Heart left ventricle (tissue), 13 donors: ENCODE results near the gene HOPX.

Source experiments
- CTCF ChIP-seq, 12 donors: fragments of 200-600 bp; sonication (generic) in 4 of 12; IDR thresholded peaks; one replicate each; pipeline versions ENCODE4 v1.5.0 to v1.8.0; 2018 to 2022; ENCODE audit warnings: antibody characterized with exemption in 12 of 12, mild to moderate bottlenecking in 5 of 12
- POLR2A ChIP-seq, 2 donors: fragments of 450-650 bp; IDR thresholded peaks; one replicate each; pipeline ENCODE4 v1.6.1; 2017; ENCODE audit warnings: antibody characterized with exemption in 2 of 2, mild to moderate bottlenecking in 2 of 2, moderate library complexity in 2 of 2
- donor health status: ischemic (EF 13 %, LVEDD 7.1; RV severe dilation, severe dysfunction).
- donor health status: DM: no; HTN: yes; CAD: no.
- donor health status: DM: no; HTN: no; CAD: no.
- donor health status: ischemic (EF 25% LVEDD 6.9; RV normal size, moderate dysfunction).
- donor health status: ischemic (EF 25% LVEDD 5.7; RV mildly dilated, moderate dysfunction).
- donor health status: ischemic (EF 35%, LVEDD 5.7; RV mildly dilated, moderate dysfunction).
- donor health status: nonischemic (EF 11% LVEDD 7.7; RV severe dilation, severe dysfunction).
- donor health status: DM: yes; HTN: yes; CAD: no.
- donor health status: PGD.
- donor health status: ischemic (EF 29% LVEDD 5.4; RV normal size, mild dysfunction).
- donor health status: nonischemic (EF 23%, LVEDD 6.1; RV moderate dilation, normal function).

DNA sequence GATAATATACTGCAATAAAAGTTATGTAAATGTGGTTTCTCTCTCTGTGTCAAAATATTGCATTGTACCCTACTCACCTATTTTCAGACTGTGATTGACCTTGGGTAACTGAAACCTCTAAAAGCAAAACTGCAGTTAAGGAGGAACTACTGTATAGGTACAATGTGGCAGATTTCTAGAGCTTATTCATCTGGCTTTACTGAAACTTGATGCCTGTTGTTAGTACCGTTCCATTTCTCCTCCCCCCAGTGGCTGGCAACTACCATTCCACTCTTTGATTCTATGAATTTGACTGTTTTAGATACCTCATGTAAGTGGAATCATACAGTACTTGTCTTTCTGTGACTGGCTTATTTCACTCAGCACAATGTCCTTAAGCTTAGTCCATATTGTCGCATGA, 61.9 kb downstream of the HOPX start:
- no peak for TF ChIP-seq CTCF (IDR thresholded peaks at IDR 0.05)
- TF ChIP-seq POLR2A (IDR thresholded peaks at IDR 0.05), result no peak
